Kidney (tissue), 14 donors: ENCODE measurements around the gene DOCK10. TPM values are rescaled to one million over a fixed set of nuclear protein-coding genes. Genes with fewer than 3 reads are reported as not detected.

Experiments used
- DNase-seq, 5 donors: peaks; one replicate each; pipeline ENCODE4 v3.0.0-alpha.2; 2013 to 2020
- FAIRE-seq: peaks from 2 replicates; lab custom pipeline; 2012; peaks lifted over from hg19 to GRCh38; lab: Jason Lieb, UNC
- H3K27ac ChIP-seq, 2 donors: one replicate each; pipeline ENCODE4 v1.7.0; 2013; ENCODE audit warnings: low read depth in 2 of 2, low read length in 2 of 2, inconsistent platforms in 1 of 2
- H3K27me3 ChIP-seq: one replicate; pipeline ENCODE4 v1.7.1; 2013; ENCODE audit warnings: low read length, inconsistent platforms; ENCODE audit not compliant: control insufficient read depth, insufficient read depth
- H3K36me3 ChIP-seq, 3 donors: one replicate each; pipeline versions ENCODE4 v1.7.0 to v1.7.1; 2013; ENCODE audit warnings: low read length in 3 of 3, control low read depth in 1 of 3, inconsistent platforms in 1 of 3; ENCODE audit not compliant: insufficient read depth in 3 of 3, control insufficient read depth in 2 of 3
- H3K4me1 ChIP-seq, 3 donors: one replicate each; pipeline versions ENCODE4 v1.7.0 to v1.7.1; 2013; ENCODE audit warnings: low read length in 3 of 3, inconsistent platforms in 1 of 3, low read depth in 1 of 3; ENCODE audit not compliant: control insufficient read depth in 2 of 3, insufficient read depth in 2 of 3
- H3K4me3 ChIP-seq, 3 donors: one replicate each; pipeline versions ENCODE4 v1.7.0 to v1.8.1; 2013; ENCODE audit warnings: low read length in 3 of 3, control low read depth in 1 of 3, inconsistent platforms in 1 of 3
- H3K9ac ChIP-seq, 3 donors: one replicate each; pipeline versions ENCODE4 v1.7.0 to v1.7.1; 2013; ENCODE audit warnings: low read length in 3 of 3, control low read depth in 1 of 3, inconsistent platforms in 1 of 3
- H3K9me3 ChIP-seq, 3 donors: one replicate each; pipeline versions ENCODE4 v1.7.0 to v1.7.1; 2013; ENCODE audit warnings: low read length in 3 of 3, control low read depth in 1 of 3, inconsistent platforms in 1 of 3; ENCODE audit not compliant: control insufficient read depth in 2 of 3, insufficient read depth in 1 of 3
- intact Hi-C: fragments of 100-400 bp; cut with DNase I; formaldehyde crosslinking; loops from one replicate; pipeline ENCODE4 v1.11.1; 2022
- polyA plus RNA-seq: library from polyadenylated mRNA; stranded (reverse); fragments of 350-450 nt; fragmentation: Illumina TruSeq; extraction: RNeasy Lipid Tissue Mini Kit (QIAGEN cat#74804); gene quantifications from one replicate; pipeline ENCODE4 v1.2.3, GENCODE V29; 2014; ENCODE audit warnings: low read depth, low replicate concordance; ENCODE audit not compliant: insufficient read depth
- total RNA-seq: library from RNA; stranded (reverse); fragmentation: NEBNext Ultra II Directional; extraction: Animal tissue kit (Norgen Biotek cat#: 25700); gene quantifications from one replicate; pipeline ENCODE4 v1.2.1, GENCODE V29; 2021
- TF ChIP-seq, protein P1 (sequence below): IDR thresholded peaks from 3 replicates; pipeline ENCODE4 v1.5.1; 2012; ENCODE audit warnings: mild to moderate bottlenecking, moderate library complexity, borderline replicate concordance; ENCODE audit not compliant: insufficient read depth; ENCODE audit errors: extremely low read depth
- donor health status: control.
- donor health status: control.
- donor health status: control.
- donor health status: control.
- donor health status: control.
- donor health status: DM: yes; HTN: yes; CAD: no.
- donor health status: Normal renal cell carcinoma (clear cell type).

The DOCK10 gene
- total and polyA plus RNA-seq, 2 donors from 2014 or later = 2.1 to 33.8 TPM

DNA sequence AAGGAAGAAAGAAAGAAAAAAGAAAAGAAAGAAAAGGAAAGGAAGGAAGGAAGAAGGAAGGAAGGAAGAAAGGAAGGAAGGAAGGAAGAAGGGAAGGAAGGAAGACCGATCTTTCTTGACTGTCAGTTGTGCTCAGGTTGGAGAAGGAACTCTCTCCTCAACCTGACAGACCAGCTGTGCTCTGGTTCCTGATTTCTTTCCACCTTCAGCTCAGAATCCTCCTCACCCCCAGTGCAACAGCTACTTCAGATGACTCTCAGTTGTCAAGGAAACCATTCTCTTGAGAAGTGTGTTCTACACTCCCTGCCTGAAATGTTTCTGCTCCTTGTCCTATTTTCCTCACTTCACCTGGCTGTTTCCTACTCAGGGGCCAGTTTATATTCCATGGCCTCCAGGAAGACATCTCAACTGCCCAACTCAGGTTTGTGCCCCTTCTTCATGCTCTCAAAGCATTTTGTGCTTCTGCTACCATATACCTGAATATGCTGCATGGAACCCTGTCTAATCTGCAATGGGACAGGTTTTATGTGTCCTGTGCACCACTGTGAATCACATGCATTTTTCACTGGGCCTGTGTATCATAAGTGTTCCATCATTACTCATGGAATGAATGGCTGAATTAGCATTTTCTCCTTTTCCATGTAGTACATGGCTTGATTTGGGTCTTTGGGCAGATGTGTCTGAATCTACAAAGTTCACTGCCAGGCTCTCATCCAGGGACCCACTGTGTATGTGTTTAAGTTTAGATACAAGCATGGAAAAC is 32.8 kb upstream of the DOCK10 start:
- Histone ChIP-seq H3K4me3 (no peak overlapping the region), H3K9ac (no peak overlapping the region), H3K4me1 (no peaks in the 10 kb centered on the region), H3K36me3 (no peaks in the 10 kb centered on the region), H3K27ac (no peak overlapping the region), H3K27me3 (no peaks in the 10 kb centered on the region), H3K9me3 (no peaks in the 10 kb centered on the region)
- no peak for FAIRE-seq
- TF ChIP-seq, protein P1, sequence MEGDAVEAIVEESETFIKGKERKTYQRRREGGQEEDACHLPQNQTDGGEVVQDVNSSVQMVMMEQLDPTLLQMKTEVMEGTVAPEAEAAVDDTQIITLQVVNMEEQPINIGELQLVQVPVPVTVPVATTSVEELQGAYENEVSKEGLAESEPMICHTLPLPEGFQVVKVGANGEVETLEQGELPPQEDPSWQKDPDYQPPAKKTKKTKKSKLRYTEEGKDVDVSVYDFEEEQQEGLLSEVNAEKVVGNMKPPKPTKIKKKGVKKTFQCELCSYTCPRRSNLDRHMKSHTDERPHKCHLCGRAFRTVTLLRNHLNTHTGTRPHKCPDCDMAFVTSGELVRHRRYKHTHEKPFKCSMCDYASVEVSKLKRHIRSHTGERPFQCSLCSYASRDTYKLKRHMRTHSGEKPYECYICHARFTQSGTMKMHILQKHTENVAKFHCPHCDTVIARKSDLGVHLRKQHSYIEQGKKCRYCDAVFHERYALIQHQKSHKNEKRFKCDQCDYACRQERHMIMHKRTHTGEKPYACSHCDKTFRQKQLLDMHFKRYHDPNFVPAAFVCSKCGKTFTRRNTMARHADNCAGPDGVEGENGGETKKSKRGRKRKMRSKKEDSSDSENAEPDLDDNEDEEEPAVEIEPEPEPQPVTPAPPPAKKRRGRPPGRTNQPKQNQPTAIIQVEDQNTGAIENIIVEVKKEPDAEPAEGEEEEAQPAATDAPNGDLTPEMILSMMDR = no peak
- no peak for DNase-seq
- intact Hi-C loops = no loop called here

- H3K36me3 ChIP-seq = no peaks in the 10 kb centered on the region
- no peak for DNase-seq
- TF ChIP-seq, protein P1 = no peak
- H3K4me3 ChIP-seq = no peak overlapping the region
- no peak for FAIRE-seq
- H3K27ac ChIP-seq = no peak overlapping the region
- intact Hi-C loops = no loop called here
- H3K4me1 ChIP-seq = no peaks in the 10 kb centered on the region
- no peak overlapping the region for H3K9ac ChIP-seq
- H3K27me3 ChIP-seq = no peaks in the 10 kb centered on the region
- H3K9me3 ChIP-seq = no peaks in the 10 kb centered on the region
Measured at GRCh38 chr2:225074366-225074765, 32.1 kb upstream of the DOCK10 start.

DNA sequence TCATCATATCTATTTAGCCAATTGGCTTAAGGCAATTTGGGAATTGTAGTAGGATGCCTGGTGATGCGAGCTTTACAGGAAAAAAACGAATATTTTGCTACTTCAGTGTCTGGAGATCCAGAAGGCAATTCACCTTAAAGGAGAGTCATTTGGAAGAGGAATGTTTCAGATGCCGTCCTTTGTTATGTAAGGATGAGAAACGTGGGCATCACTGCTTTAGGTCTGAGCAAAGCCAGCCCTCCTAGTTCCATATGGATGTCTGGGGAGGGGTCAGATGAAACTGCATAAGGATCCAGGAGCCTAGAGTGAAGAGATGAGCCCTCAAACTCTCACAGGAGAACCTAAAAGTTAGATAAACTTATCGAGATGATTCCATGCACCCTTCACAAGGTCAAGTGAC is 30.9 kb upstream of the DOCK10 start:
- no peak for FAIRE-seq
- intact Hi-C loops = no loop called here
- H3K4me1 ChIP-seq = no peaks in the 10 kb centered on the region
- no peaks in the 10 kb centered on the region for H3K27me3 ChIP-seq
- H3K27ac ChIP-seq = no peak overlapping the region
- TF ChIP-seq, protein P1 = no peak
- H3K9me3 ChIP-seq = no peaks in the 10 kb centered on the region
- H3K36me3 ChIP-seq = no peaks in the 10 kb centered on the region
- H3K4me3 ChIP-seq = no peak overlapping the region
- no peak overlapping the region for H3K9ac ChIP-seq
- DNase-seq = no peak
